Stimulated activated CD8-positive, alpha-beta memory T cell treated with anti-CD3 and anti-CD28 coated beads, Interleukin-12 subunit alpha, Interleukin-12 subunit beta, amount 100 ng/mL, for 4 hours (primary cell): ENCODE data around the gene HDGF.

Experiments
- DNase-seq: peaks from one replicate; pipeline ENCODE4 v3.0.0-alpha.2; 2020; ENCODE audit warnings: low read depth

Gene HDGF

DNA sequence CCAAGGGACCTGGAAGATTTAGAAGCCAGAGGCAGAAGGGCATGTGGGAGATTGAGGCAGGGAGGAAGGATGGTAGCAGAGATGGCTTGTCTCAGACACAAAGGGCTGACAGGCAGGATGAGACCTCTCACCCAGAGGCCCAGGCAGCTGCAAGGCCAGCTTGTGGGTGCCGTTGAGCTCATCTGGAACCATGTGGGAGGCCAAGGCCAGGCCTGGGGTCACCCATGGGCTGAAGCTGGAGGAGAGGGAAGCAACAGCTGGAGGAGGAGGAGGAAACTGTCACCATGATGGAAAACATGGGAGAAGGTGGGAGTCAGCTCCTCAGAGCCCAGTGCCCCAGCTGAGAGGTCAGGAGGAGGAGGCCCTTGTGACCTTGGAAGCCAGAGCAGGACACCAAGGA is 52.5 kb downstream of the HDGF start:
- DNase-seq = no peak

DNA sequence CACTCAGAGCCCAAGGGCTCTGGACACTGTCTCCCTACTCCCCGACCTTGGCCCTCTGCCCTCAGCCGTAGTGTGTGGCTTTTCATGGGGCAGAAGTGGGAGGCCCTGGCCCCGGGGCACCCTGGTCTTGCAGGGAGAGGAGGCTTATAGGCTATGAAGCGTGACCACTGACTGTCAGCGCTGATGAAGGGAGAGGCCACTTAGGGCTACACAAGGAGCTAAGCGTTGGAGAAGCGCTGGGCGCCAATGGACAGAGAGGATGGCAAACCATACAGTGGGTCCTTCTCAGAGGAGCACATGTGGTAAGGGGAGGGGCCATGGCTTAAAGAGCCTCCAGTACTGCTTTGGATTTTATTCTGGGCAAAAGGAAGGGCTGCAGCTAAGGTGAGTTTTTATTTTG is 54.0 kb downstream of the HDGF start:
- DNase-seq = no peak

DNA sequence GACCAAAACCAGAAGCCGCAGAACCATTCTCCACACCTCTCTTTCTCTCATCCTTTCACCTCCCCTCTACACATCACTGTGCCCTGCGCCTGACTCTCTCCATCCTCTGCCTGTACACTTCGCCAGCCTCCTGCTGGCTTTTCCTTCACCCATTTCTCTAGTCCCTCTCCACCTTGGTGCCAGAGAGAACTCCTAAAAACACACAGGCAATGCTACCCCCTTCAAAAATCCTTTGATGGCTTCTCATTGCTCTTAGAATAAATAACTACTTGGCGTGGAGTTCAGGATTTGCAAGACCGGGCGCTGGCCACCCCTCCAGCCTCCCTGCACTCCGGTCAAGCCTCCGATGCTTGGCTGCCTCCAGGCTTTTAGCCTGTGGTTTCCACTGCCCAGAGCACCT is 54.7 kb downstream of the HDGF start:
- no peak for DNase-seq

DNA sequence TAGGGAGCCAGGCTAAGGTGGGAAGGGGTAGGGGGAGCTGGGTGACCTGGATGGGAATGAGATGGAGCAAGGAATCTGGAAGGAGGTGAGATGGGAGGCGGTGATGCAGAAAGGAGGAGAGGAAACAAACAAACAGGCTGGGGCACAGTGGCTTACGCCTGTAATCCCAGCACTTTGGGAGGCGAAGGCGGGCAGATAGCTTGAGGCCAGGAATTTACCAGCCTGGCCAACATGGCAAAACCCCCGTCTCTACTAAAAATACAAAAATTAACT is 56.8 kb downstream of the HDGF start:
- no peak for DNase-seq

DNA sequence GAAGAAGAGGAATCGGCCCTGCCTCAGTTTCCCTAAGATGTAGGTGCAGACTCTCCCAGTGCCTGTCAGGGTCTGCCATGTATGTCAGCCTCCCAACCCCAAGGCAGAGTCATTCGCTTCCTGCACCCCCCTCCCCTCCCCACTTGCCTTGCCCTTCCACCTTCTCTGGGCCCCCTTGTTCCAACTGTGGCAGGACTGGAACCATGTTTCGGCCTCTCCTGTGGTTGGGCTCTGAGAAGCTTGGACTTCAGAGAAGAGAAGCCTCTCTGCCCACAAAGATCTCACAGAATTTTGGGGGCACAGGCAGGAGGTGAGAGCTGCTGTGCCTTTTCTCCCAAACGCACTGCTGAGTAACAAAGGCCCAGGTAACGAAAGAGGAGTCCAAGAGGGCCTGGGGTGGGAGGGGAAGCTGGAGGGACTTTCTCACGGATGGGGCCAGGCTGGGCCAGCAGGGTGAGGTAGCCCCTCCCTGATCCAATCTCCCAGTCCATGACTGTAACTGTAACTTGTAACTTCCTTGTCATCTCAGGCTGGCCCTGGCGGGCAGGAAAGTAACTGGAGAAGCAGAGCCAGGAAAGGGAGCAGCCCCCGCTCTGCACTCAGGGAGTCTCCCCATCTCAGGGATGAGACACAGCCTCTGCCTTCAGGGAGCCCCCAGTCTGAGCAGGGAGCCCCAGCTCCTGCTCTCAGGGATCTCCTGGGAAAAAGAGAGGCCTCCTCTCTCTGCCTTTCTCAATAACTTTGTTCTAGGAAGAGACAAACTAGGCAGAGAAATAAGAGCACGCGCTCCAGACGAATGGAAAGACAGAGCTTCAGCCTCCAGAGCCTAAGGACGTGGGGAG is 57.4 kb downstream of the HDGF start:
- no peak for DNase-seq

GRCh38 chr1:156692925-156693847 is 58.3 kb downstream of the HDGF start:
- no peak for DNase-seq

- DNase-seq = no peak
These were observed 59.0 kb downstream of the HDGF start for GRCh38 chr1:156692441-156692924.
